ENCODE results near the gene EIF2A. TPM values are rescaled to one million over a fixed set of nuclear protein-coding genes. Genes with fewer than 3 reads are reported as not detected.
A peak's percentile ranks its signal among the peaks of the same experiment; 100 is the strongest.
"Not testable (repeated sequence)": the region's sequence is repeated elsewhere in the genome, so short reads cannot be mapped to it uniquely, and the experiment has no call there.

The EIF2A gene
- 105 TPM for polyA plus RNA-seq (2013, experiment 1 of 2; ENCODE audit: insufficient read length)
- 115 TPM for polyA plus RNA-seq (2013, experiment 2 of 2; ENCODE audit: insufficient read length)

GRCh38 chr3:150546226-150547044 lies at the start of gene EIF2A, which contains the start of gene SERP1:
TSS of gene EIF2A (plus strand) at chr3:150546787. CDS start at chr3:150546803, 16 bp downstream.
TSS of gene SERP1 (minus strand) at chr3:150546496. CDS start at chr3:150546135, 361 bp downstream.
- DNase-seq = peak; percentile 100

GRCh38 chr3:150497956-150498355 lies 48.6 kb upstream of the EIF2A start:
- peak; percentile 47 for DNase-seq

- DNase-seq = not testable (repeated sequence)
Observed at GRCh38 chr3:150500960-150501359, 45.6 kb upstream of the EIF2A start.

- no peak for DNase-seq
Observed at GRCh38 chr3:150503402-150504099, 43.0 kb upstream of the EIF2A start.

- no peak for DNase-seq
Observed at GRCh38 chr3:150504483-150504882, 42.1 kb upstream of the EIF2A start.

- DNase-seq = no peak
Observed at GRCh38 chr3:150508401-150508800, 38.2 kb upstream of the EIF2A start.

GRCh38 chr3:150509780-150510179 lies 36.8 kb upstream of the EIF2A start:
- DNase-seq = no peak

- no peak for DNase-seq
Observed at GRCh38 chr3:150511122-150511821, 35.3 kb upstream of the EIF2A start.

- no peak for DNase-seq
Observed at GRCh38 chr3:150515210-150515609, 31.4 kb upstream of the EIF2A start.

GRCh38 chr3:150519026-150519425 lies 27.6 kb upstream of the EIF2A start:
- no peak for DNase-seq

GRCh38 chr3:150520408-150520807 lies 26.2 kb upstream of the EIF2A start:
- no peak for DNase-seq

- DNase-seq = no peak
Observed at GRCh38 chr3:150521463-150521862, 25.1 kb upstream of the EIF2A start.

GRCh38 chr3:150523538-150523937 lies 23.0 kb upstream of the EIF2A start:
- DNase-seq = no peak

- DNase-seq = no peak
Observed at GRCh38 chr3:150527464-150528255, 18.9 kb upstream of the EIF2A start.

- peak; percentile 25 for DNase-seq
Observed at GRCh38 chr3:150528354-150528797, 18.2 kb upstream of the EIF2A start.

GRCh38 chr3:150531775-150532174 lies 14.8 kb upstream of the EIF2A start:
- DNase-seq = no peak

GRCh38 chr3:150535204-150535603 lies 11.4 kb upstream of the EIF2A start:
- DNase-seq = no peak

- DNase-seq = no peak
Observed at GRCh38 chr3:150538324-150539208, 8.0 kb upstream of the EIF2A start.

- DNase-seq = no peak
Observed at GRCh38 chr3:150540297-150540696, 6.3 kb upstream of the EIF2A start.

- DNase-seq = no peak
Observed at GRCh38 chr3:150540991-150541390, 5.6 kb upstream of the EIF2A start.

- no peak for DNase-seq
Observed at GRCh38 chr3:150543128-150543527, 3.5 kb upstream of the EIF2A start.
